ENCODE data around the gene MSANTD3.
A peak's percentile ranks its signal among the peaks of the same experiment; 100 is the strongest.
"Not testable (repeated sequence)": the region's sequence is repeated elsewhere in the genome, so short reads cannot be mapped to it uniquely, and the experiment has no call there.

MSANTD3 gene, protein sequence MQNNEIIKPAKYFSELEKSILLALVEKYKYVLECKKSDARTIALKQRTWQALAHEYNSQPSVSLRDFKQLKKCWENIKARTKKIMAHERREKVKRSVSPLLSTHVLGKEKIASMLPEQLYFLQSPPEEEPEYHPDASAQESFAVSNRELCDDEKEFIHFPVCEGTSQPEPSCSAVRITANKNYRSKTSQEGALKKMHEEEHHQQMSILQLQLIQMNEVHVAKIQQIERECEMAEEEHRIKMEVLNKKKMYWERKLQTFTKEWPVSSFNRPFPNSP

DNA sequence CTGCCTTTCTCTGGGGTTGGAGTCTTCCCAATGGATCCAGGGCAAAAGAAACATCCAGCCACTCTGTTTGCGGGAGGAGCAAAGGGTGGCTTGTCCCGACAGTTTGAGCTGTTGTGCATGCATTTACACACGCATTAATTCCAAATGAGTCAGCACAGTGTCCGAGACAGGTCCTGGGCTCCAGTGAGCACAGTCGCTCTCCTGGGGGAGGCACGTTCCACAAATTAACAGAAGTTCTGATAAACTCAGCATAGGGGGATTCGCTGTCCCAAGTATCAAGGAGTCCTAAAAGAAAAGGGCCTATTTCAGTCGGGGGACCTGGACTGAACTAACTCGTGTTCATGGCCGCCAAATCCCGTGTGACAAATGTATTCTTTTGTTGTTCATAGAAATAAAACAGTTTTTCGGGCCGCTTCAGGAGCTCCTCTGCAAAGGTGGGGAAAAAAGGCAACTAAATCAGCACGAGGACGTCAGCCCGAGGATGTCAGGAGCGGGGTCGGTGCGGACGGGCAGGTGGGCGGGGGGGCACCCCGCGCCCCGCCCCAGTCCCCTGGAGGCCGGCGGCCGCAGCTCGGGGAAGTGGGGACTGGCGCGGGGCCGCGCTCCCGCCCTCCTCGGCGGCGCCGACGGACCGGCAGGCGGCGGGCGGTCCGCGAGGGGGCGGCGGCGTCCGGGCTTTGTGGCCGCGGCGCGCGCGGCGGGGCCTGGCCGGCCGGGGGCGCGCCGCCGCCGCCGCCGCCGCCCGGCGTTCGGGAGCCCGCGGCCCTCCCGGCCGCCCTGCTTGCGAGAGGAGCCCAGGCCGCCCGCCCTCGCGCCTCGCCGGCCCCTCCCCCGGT is at the start of gene MSANTD3:
MSANTD3 (plus strand) TSS at position 614 of the 836 bp plus-strand sequence. CDS start 14,796 bp downstream, outside the sequence.
- DNase-seq (ENCODE audit: insufficient read length, low spot score), result peak; percentile 41
- FAIRE-seq, result no peak

GRCh38 chr9:100379862-100380261 is 47.1 kb upstream of the MSANTD3 start:
- DNase-seq (ENCODE audit: insufficient read length, low spot score), result no peak
- no peak for FAIRE-seq

GRCh38 chr9:100392989-100393388 is 34.0 kb upstream of the MSANTD3 start:
- DNase-seq (ENCODE audit: insufficient read length, low spot score); FAIRE-seq: not testable (repeated sequence)

GRCh38 chr9:100394032-100394695 is 32.8 kb upstream of the MSANTD3 start:
- FAIRE-seq (no peak), DNase-seq (ENCODE audit: insufficient read length, low spot score) (no peak)

DNA sequence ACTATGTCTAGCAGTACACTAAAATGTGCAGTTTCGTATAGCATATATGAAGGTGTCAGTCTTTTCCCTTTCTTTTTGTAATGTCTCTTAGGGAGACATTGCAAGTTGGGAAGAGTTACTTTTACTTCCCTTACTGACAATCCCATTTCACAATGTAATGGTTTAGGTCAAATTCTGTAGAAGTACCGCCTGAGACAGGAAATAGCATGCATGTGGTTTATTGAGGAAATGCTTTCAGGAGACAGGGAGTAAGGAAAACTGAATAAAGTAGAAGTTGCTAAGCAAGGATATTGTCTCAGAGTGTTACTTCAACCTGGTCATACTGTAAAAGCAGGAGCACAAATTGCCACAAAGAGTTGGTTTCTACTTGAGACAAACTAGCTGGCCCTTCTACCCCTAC is 32.1 kb upstream of the MSANTD3 start:
- no peak for FAIRE-seq
- DNase-seq (ENCODE audit: insufficient read length, low spot score), result no peak

GRCh38 chr9:100396769-100397168 is 30.2 kb upstream of the MSANTD3 start:
- DNase-seq (ENCODE audit: insufficient read length, low spot score) (no peak), FAIRE-seq (no peak)

GRCh38 chr9:100397529-100398266 is 29.2 kb upstream of the MSANTD3 start:
- no peak for FAIRE-seq
- DNase-seq (ENCODE audit: insufficient read length, low spot score), result no peak

DNA sequence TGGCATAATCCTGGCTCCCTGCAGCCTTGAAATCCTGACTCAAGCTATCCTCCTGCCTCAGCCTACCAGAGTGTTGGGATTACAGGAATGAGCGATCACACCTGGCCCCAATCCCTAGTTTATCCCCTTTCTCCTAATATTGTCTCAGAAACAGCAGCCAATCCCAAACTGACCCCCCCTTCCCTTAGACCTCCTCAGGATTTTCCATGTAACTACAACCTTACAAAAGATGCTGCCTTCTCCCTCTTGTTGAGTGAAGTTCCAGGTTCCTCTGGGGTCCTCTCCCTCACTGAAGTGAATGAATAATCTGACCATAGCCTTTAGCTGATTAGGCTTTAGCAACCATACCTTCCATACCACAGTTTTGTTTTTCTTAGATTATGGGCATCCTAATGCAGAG is 25.9 kb upstream of the MSANTD3 start:
- no peak for DNase-seq (ENCODE audit: insufficient read length, low spot score)
- FAIRE-seq, result no peak

DNA sequence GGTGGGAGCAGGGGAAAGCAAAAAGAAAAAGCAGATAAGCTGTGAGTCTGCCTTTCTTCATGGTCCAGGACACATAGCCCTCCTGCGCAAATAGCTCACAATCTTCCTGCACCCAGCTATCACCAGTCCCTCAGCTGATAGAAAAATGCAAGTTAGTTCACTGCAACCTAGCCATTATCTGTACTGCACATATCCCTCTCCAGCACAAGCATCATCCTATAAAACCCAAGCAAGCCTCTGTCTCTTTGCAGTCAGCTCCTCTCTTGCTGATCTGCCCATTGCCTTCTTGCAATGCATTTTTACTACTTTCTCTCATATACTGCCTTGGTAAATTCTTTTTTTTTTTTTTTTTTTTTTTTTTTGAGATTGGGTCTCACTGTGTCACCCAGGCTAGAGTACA is 20.0 kb upstream of the MSANTD3 start:
- FAIRE-seq (no peak), DNase-seq (ENCODE audit: insufficient read length, low spot score) (no peak)

- DNase-seq (ENCODE audit: insufficient read length, low spot score) (no peak), FAIRE-seq (no peak)
Measured at GRCh38 chr9:100408546-100409175, 18.3 kb upstream of the MSANTD3 start.

DNA sequence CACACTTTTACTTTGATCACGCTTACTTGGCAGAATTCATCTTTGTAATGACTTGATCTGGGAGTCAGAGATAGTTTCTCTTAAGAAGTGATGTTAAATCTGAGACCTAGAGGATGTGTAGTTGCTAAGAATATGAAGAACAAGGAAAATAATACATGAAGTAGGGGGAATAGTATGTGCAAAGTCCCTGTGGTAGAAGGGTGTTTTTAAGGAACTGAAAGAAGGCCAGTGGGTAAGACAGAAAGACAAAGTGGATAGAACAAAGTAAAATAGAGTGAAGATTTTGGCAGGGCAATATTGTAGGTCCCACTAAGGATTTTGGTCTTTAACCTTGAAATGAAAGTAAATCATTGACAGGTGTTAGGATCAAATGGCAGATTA is 17.8 kb upstream of the MSANTD3 start:
- DNase-seq (ENCODE audit: insufficient read length, low spot score), result no peak
- FAIRE-seq, result no peak

DNA sequence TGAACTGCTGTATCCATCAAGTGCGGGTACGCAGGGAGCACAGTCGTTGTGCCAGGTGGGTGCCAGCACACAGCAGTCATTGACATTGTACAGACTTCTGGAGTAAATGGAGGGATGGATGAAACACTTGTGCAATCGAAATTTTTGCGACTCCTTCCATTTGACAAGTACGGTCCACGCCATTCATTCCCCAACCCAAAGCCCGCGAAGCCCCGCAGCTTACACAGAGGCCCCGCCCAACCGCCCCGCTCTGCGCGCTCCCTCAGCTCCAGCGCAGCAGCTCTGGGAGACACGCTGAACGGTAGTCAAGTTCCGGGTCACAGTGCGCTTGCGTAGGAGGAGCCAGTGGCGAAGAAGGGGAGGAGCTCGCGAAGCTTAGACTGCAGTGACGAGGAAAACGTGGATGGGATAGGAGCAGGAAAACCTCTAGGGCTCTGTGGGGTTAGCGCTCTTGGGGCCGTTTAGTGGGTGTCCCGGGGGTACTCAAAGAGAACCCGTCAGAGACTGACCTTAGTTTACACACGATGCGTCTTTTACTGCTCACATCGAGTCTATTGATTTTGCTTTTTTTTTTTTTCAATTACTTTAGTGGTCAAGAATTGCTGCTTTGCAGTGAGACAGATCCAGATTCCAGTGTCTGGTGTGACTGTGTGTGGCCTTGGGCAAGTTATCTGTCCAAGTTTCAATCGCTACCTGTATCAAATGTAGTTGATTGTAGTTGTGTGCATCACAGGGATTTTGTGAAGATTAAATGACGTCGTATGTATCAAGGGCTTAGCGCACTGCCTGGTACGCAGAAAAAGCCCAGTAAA is 15.3 kb upstream of the MSANTD3 start:
- FAIRE-seq, result peak; percentile 75

DNA sequence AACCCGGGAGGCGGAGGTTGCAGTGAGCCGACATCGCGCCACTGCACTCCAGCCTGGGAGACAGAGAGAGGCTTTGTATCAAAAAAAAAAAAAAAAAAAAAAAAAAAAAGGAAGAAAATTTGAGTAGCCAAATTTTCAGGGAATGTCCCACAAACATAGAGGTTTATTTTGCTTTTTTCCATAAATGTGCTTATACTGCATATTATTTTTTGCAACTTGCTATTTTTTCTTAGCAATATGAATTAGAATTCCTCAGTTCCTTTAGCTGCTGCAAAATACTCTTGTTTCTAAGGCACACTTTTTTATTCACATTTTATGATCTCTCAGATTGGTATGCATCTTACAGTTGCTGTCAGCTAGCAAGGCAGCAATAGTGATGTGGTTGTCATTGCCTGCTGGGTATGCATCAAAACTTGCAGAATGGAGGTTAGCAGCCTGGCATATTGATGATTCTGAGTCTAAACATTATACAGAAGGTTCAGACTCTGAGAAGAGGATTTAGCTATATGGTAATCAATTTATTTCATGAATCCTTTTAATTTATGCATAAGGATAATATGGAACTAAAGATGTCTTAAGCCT is 13.0 kb upstream of the MSANTD3 start:
- DNase-seq (ENCODE audit: insufficient read length, low spot score), result no peak
- FAIRE-seq, result no peak

More for the DNA sequence above, 15.3 kb upstream of the MSANTD3 start:
- peak; percentile 95 for DNase-seq (ENCODE audit: insufficient read length, low spot score)

- DNase-seq (ENCODE audit: insufficient read length, low spot score) (no peak), FAIRE-seq (no peak)
Measured at GRCh38 chr9:100417815-100418214, 9.1 kb upstream of the MSANTD3 start.

GRCh38 chr9:100419166-100419565 is 7.8 kb upstream of the MSANTD3 start:
- FAIRE-seq (no peak), DNase-seq (ENCODE audit: insufficient read length, low spot score) (no peak)

DNA sequence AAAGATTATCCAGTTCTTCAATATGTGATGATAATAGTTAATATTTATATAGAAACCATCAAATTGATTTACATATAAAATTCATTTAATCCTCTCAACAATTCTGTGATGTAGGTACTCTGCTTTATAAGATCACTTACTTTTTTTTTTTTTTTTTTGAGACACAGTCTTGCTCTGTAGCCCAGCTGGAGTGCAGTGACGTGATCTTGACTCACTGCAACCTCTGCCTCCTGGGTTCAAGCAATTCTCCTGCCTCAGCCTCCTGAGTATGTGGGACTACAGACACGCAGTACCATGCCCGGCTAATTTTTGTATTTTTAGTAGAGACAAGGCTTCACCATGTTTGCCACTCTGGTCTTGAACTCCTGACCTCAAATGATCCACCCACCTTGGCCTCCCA is 5.8 kb upstream of the MSANTD3 start:
- FAIRE-seq; DNase-seq (ENCODE audit: insufficient read length, low spot score): not testable (repeated sequence)

- FAIRE-seq (no peak), DNase-seq (ENCODE audit: insufficient read length, low spot score) (no peak)
Measured at GRCh38 chr9:100425758-100426157, 1.2 kb upstream of the MSANTD3 start.

GRCh38 chr9:100426189-100426529 is 784 bp upstream of the MSANTD3 start:
- DNase-seq (ENCODE audit: insufficient read length, low spot score) (no peak), FAIRE-seq (no peak)
